ENCODE data around the gene FMN1. TPM values are rescaled to one million over a fixed set of nuclear protein-coding genes. Genes with fewer than 3 reads are reported as not detected.

Gene FMN1
- polyA plus RNA-seq, 3 donors = 0.55 to 1.1 (median 1.0) TPM

- 22 to 42% (median 28%) methylated on average over 4 of the region's 4 CpGs for WGBS, 3 donors
- no peak overlapping the region for H3K27ac ChIP-seq (ENCODE audit: low read depth, low read length)
Measured at GRCh38 chr15:33136353-33136752, 58.2 kb downstream of the FMN1 start.

GRCh38 chr15:33135355-33135781 is 59.1 kb downstream of the FMN1 start:
- no peak overlapping the region for H3K27ac ChIP-seq (ENCODE audit: low read depth, low read length)
- WGBS, 3 donors = 45 to 62% (median 49%) methylated on average over 5 of the region's 5 CpGs

GRCh38 chr15:33132722-33133345 is 61.7 kb downstream of the FMN1 start:
- no peak overlapping the region for H3K27ac ChIP-seq (ENCODE audit: low read depth, low read length)
- WGBS, 3 donors = 72 to 83% (median 73%) methylated on average over 3 of the region's 3 CpGs

GRCh38 chr15:33132233-33132580 is 62.3 kb downstream of the FMN1 start:
- 58 to 68% (median 66%) methylated on average over 3 of the region's 3 CpGs for WGBS, 3 donors
- H3K27ac ChIP-seq (ENCODE audit: low read depth, low read length) = no peak overlapping the region

GRCh38 chr15:33131552-33132232 is 62.8 kb downstream of the FMN1 start:
- no peak overlapping the region for H3K27ac ChIP-seq (ENCODE audit: low read depth, low read length)
- WGBS, 3 donors = 66 to 72% (median 67%) methylated on average over 4 of the region's 4 CpGs

GRCh38 chr15:33126559-33127290 is 67.8 kb downstream of the FMN1 start:
- no peak overlapping the region for H3K27ac ChIP-seq (ENCODE audit: low read depth, low read length)
- 16 to 26% (median 16%) methylated on average over 13 of the region's 13 CpGs for WGBS, 3 donors

- WGBS, 3 donors = 61 to 65% (median 63%) methylated on average over 7 of the region's 7 CpGs
Measured at GRCh38 chr15:33125894-33126537, 68.5 kb downstream of the FMN1 start.

GRCh38 chr15:33124811-33125210 is 69.7 kb downstream of the FMN1 start:
- WGBS, 3 donors = 51 to 52% (median 52%) methylated on average over 4 of the region's 4 CpGs
- H3K27ac ChIP-seq (ENCODE audit: low read depth, low read length) = no peak overlapping the region

More at GRCh38 chr15:33125894-33126537, 68.5 kb downstream of the FMN1 start:
- no peak overlapping the region for H3K27ac ChIP-seq (ENCODE audit: low read depth, low read length)

GRCh38 chr15:33124279-33124678 is 70.2 kb downstream of the FMN1 start:
- WGBS, 3 donors = 74 to 83% (median 81%) methylated on average over 4 of the region's 4 CpGs
- H3K27ac ChIP-seq (ENCODE audit: low read depth, low read length) = no peak overlapping the region

- 39 to 85% (median 79%) methylated on average over 4 of the region's 4 CpGs for WGBS, 3 donors
- no peak overlapping the region for H3K27ac ChIP-seq (ENCODE audit: low read depth, low read length)
Measured at GRCh38 chr15:33119865-33120264, 74.6 kb downstream of the FMN1 start.

GRCh38 chr15:33119273-33119672 is 75.2 kb downstream of the FMN1 start:
- WGBS, 3 donors = 48 to 80% (median 79%) methylated on average over 6 of the region's 6 CpGs
- H3K27ac ChIP-seq (ENCODE audit: low read depth, low read length) = no peak overlapping the region

GRCh38 chr15:33116198-33116597 is 78.3 kb downstream of the FMN1 start:
- 74 to 75% (median 74%) methylated on average over 8 of the region's 8 CpGs for WGBS, 3 donors
- H3K27ac ChIP-seq (ENCODE audit: low read depth, low read length) = no peak overlapping the region

GRCh38 chr15:33115191-33115861 is 79.2 kb downstream of the FMN1 start:
- WGBS, 3 donors = 51 to 62% (median 62%) methylated on average over 4 of the region's 4 CpGs
- H3K27ac ChIP-seq (ENCODE audit: low read depth, low read length) = no peak overlapping the region

- no peak overlapping the region for H3K27ac ChIP-seq (ENCODE audit: low read depth, low read length)
- 58 to 80% (median 77%) methylated on average over 8 of the region's 8 CpGs for WGBS, 3 donors
Measured at GRCh38 chr15:33114374-33114717, 80.2 kb downstream of the FMN1 start.

- WGBS, 3 donors = 76 to 82% (median 81%) methylated on average over 7 of the region's 7 CpGs
- no peak overlapping the region for H3K27ac ChIP-seq (ENCODE audit: low read depth, low read length)
Measured at GRCh38 chr15:33113666-33114373, 80.7 kb downstream of the FMN1 start.

- no peak overlapping the region for H3K27ac ChIP-seq (ENCODE audit: low read depth, low read length)
- 75 to 91% (median 89%) methylated on average over 5 of the region's 5 CpGs for WGBS, 3 donors
Measured at GRCh38 chr15:33112541-33113105, 81.9 kb downstream of the FMN1 start.

- WGBS, 3 donors = 42 to 65% (median 50%) methylated on average over 1 of the region's 1 CpG
- H3K27ac ChIP-seq (ENCODE audit: low read depth, low read length) = no peak overlapping the region
Measured at GRCh38 chr15:33111041-33111451, 83.5 kb downstream of the FMN1 start.

GRCh38 chr15:33109345-33109744 is 85.2 kb downstream of the FMN1 start:
- no peak overlapping the region for H3K27ac ChIP-seq (ENCODE audit: low read depth, low read length)
- WGBS, 3 donors = 95 to 97% (median 96%) methylated on average over 4 of the region's 4 CpGs

Data from adipose tissue (tissue), 3 donors.